AG04450 (cell line): ENCODE results near the gene TTLL1. TPM values are rescaled to one million over a fixed set of nuclear protein-coding genes. Genes with fewer than 3 reads are reported as not detected.
A peak's percentile ranks its signal among the peaks of the same experiment; 100 is the strongest.

Experiments used
- CTCF ChIA-PET: fragments of 300-600, 350-600 bp; formaldehyde crosslinking; extraction: SDS; loops from one replicate; lab custom pipeline; 2022; ENCODE audit warnings: antibody characterized with exemption, inconsistent platforms; lab: Charles Lee
- POLR2A ChIA-PET: fragments of 350-600 bp; formaldehyde crosslinking; extraction: SDS; loops from one replicate; lab custom pipeline; 2021; ENCODE audit warnings: antibody characterized with exemption, inconsistent platforms; lab: Yijun Ruan, JAX
- DNase-seq: peaks from one replicate; pipeline ENCODE4 v3.0.0-alpha.2; 2011; ENCODE audit warnings: low read depth, low spot score
- H3K27ac ChIP-seq: one replicate; pipeline ENCODE4 v1.5.1; 2012; ENCODE audit warnings: low read depth, low read length, control low read depth
- H3K27me3 ChIP-seq: one replicate; pipeline ENCODE4 v1.6.0; 2012; ENCODE audit warnings: low read length; ENCODE audit not compliant: control insufficient read depth, insufficient read depth
- H3K4me3 ChIP-seq: 2 replicates; pipeline ENCODE4 v1.5.1; 2011; ENCODE audit warnings: mild to moderate bottlenecking, low read depth, low read length, control low read depth
- H3K9me3 ChIP-seq: 2 replicates; pipeline ENCODE4 v1.5.1; 2012; ENCODE audit warnings: low read length; ENCODE audit not compliant: control insufficient read depth, insufficient read depth
- CTCF ChIP-seq: IDR thresholded peaks from 2 replicates; pipeline ENCODE4 v1.5.1; 2011; ENCODE audit warnings: low read depth, low read length, control low read depth, inconsistent platforms
- polyA plus RNA-seq: library from polyadenylated mRNA; depleted of rRNA; stranded (reverse); fragments of >200 nt; gene quantifications from 2 replicates; pipeline ENCODE4 v1.2.3, GENCODE V29; 2011

Gene TTLL1
- polyA plus RNA-seq, 1 experiment, result 17.5 TPM

- DNase-seq, result peak; percentile 82
- no peak for TF ChIP-seq CTCF
- no peaks in the 10 kb centered on the region for H3K27me3 ChIP-seq
- peak overlapping the region; percentile 93 for H3K27ac ChIP-seq
- ChIA-PET CTCF (interaction anchor here (0.6 kb wide), 1 partner anchor 21 kb away, joined by 3 read pairs; no protein-coding TSS in a partner anchor), POLR2A (interaction anchor here (0.6 to 1.1 kb wide), 11 partner anchors 9 to 132 kb away, joined by 3 to 29 read pairs (median 4); partner anchors contain the start of gene PACSIN2)
- H3K4me3 ChIP-seq, result peak overlapping the region; percentile 55
- peaks cover 7% of the 10 kb centered on the region; the same call in 1 of the 2 replicates for H3K9me3 ChIP-seq
Observed at GRCh38 chr22:42994917-42995562, 94.2 kb downstream of the TTLL1 start.

GRCh38 chr22:42994276-42994916, 94.8 kb downstream of the TTLL1 start:
- POLR2A ChIA-PET, result interaction anchor here (0.8 to 1.1 kb wide), 10 partner anchors 10 to 55 kb away, joined by 3 to 29 read pairs (median 4); partner anchors contain the start of gene PACSIN2
- CTCF ChIA-PET, result interaction anchor here (0.6 kb wide), 1 partner anchor 22 kb away, joined by 3 read pairs; no protein-coding TSS in a partner anchor
- Histone ChIP-seq H3K9me3 (peaks cover 7% of the 10 kb centered on the region; the same call in 1 of the 2 replicates), H3K27me3 (no peaks in the 10 kb centered on the region), H3K4me3 (peak overlapping the region; percentile 55), H3K27ac (peak overlapping the region; percentile 93)
- TF ChIP-seq CTCF, result no peak
- no peak for DNase-seq

GRCh38 chr22:42993651-42994275, 95.4 kb downstream of the TTLL1 start:
- Histone ChIP-seq H3K27ac (peak overlapping the region; percentile 93), H3K4me3 (peak overlapping the region; percentile 29), H3K9me3 (peaks cover 1% of the 10 kb centered on the region; the same call in 1 of the 2 replicates), H3K27me3 (no peaks in the 10 kb centered on the region)
- DNase-seq, result no peak
- TF ChIP-seq CTCF, result no peak
- CTCF ChIA-PET, result no interaction called here
- POLR2A ChIA-PET, result interaction anchor here (1.0 kb wide), 1 partner anchor 21 kb away, joined by 5 read pairs; the partner anchor contains the start of gene PACSIN2

- no peak overlapping the region for H3K4me3 ChIP-seq
- DNase-seq, result no peak
- no peak for TF ChIP-seq CTCF
- ChIA-PET CTCF (interaction anchor here (0.6 kb wide), 1 partner anchor 11 kb away, joined by 3 read pairs; no protein-coding TSS in a partner anchor), POLR2A (no interaction called here)
- H3K27ac ChIP-seq, result no peak overlapping the region
- no peaks in the 10 kb centered on the region for H3K9me3 ChIP-seq
- H3K27me3 ChIP-seq, result no peaks in the 10 kb centered on the region
Observed at GRCh38 chr22:42992886-42993479, 96.2 kb downstream of the TTLL1 start.
